GM10266 (cell line): Measurements from ENCODE around the gene TTC28.
"Not testable (repeated sequence)": the region's sequence is repeated elsewhere in the genome, so short reads cannot be mapped to it uniquely, and the experiment has no call there.

Source experiments
- DNase-seq: peaks from one replicate; pipeline ENCODE4 v3.0.0; 2012; ENCODE audit errors: extremely low spot score
- CTCF ChIP-seq: IDR thresholded peaks from 2 replicates; pipeline ENCODE4 v1.5.1; 2012; ENCODE audit warnings: mild to moderate bottlenecking, low read depth; ENCODE audit not compliant: control insufficient read depth, insufficient read depth; ENCODE audit errors: missing control alignments

Gene TTC28

DNA sequence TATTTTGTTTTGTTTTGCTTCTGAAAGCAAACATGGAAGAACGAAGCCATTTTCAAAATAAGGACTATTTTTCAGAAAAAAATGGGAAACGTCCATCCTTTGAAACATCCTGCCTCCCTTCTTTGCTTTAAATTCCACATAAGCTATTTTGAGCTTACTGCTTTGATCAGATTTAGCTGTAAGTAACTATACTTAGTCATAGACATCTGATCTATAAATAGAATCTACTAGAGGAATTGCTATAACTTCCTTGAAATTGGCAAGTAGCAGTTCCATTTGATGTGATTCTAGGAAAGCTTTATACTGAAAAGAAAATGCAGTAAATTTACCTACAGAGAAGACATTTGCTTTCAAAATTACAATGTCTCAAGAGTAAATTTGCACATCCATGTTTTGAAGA is 305.8 kb downstream of the TTC28 start:
- TF ChIP-seq CTCF, result no peak
- DNase-seq, result no peak

GRCh38 chr22:28369854-28370253 is 309.8 kb downstream of the TTC28 start:
- no peak for TF ChIP-seq CTCF
- DNase-seq, result no peak

DNA sequence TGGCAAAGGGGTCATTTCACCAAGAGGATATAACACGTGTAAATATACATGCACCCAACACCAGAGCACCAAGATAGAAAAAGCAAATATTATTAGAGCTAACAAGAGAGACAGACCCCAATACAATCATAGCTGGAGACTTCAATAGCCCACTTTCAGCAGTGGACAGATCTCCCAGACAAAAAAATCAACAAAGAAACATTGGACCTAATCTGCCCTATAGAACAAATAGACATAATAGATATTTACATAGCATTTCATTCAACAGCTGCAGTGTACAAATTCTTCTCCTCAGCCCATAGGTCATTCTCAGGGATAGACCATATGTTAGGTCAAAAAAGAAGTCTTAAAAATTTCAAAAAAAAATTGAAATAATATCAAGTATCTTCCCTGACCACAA is 312.8 kb downstream of the TTC28 start:
- TF ChIP-seq CTCF, result no peak
- DNase-seq, result no peak

DNA sequence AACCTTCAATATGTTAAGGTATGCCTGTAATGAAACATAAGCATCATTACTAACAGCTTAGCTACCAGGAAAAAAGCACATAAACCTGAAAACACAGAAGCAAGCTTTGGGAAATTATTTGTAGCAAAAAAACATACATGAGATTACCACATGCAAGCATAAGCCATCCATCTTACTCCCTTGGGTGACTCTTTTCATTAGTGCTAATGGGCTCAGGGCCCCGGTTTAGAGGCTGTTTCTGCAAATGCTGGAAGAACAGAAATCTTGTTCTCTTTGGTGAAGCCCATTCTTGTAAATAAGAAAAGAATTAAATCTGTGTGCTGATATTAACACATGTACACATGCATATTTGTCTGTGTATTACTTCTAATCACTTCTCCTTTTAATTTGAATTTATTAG is 314.3 kb downstream of the TTC28 start:
- DNase-seq, result no peak
- no peak for TF ChIP-seq CTCF

DNA sequence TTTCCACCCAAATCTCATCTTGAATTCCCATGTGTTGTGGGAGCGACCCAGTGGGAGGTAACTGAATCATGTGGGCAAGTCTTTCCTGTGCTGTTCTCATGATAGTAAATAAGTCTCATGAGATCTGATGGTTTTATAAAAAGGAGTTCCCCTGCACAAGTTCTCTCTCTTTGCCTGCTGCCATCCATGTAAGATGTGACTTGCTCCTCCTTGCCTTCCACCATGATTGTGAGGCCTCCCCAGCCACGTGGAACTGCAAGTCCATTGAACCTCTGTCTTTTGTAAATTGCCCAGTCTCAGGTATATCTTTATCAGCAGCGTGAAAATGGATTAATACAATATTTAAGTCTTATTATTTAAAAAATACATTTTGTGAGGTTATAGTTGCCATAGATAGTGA is 315.5 kb downstream of the TTC28 start:
- not testable (repeated sequence) for DNase-seq

GRCh38 chr22:28360939-28361338 is 318.7 kb downstream of the TTC28 start:
- no peak for DNase-seq
- no peak for TF ChIP-seq CTCF

DNA sequence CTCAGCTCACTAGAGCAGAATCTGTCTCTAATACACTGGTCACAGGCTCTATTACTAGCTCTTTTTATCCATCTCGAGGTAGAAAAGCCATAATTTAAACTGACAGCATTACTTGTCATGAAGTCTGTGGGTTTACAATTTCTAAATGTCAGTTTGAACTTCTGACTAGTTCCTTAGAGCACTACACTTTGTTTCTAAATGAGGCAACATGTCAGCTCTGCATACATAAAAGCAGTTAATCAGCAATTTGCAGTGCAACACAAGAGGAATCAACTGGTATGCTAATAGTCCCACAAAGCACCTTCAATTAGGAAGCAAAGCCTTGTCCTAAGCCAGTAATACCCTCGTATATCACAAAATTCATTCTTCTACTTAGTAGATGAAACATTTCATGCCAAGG is 321.3 kb downstream of the TTC28 start:
- no peak for TF ChIP-seq CTCF
- DNase-seq, result no peak

GRCh38 chr22:28357193-28357592 is 322.4 kb downstream of the TTC28 start:
- TF ChIP-seq CTCF, result no peak

More at GRCh38 chr22:28357193-28357592, 322.4 kb downstream of the TTC28 start:
- DNase-seq, result no peak
